GM12878 (cell line): ENCODE data around the gene KRT32. TPM values are rescaled to one million over a fixed set of nuclear protein-coding genes. Genes with fewer than 3 reads are reported as not detected.

ENCODE experiments used
- ATAC-seq: fragments of 200-7000 bp; cut with Tn5 transposase; 3 replicates; pipeline ENCODE4 v1.9.1; 2020; ENCODE audit warnings: mild to moderate bottlenecking, moderate library complexity
- BruUV-seq: library from RNA; stranded (reverse); fragments of 400-500 nt; replicated peaks from 2 replicates; lab custom pipeline; 2021; lab: Mats Ljungman, UMichigan
- CTCF ChIA-PET: fragments of 300-600 bp; sonication (Branson Sonifier 250); formaldehyde crosslinking; extraction: SDS; loops from one replicate; lab custom pipeline; 2021; ENCODE audit warnings: inconsistent platforms; lab: Yijun Ruan, JAX
- POLR2A ChIA-PET: fragments of 350-600 bp; formaldehyde crosslinking; extraction: SDS; loops from one replicate; lab custom pipeline; 2021; ENCODE audit warnings: inconsistent platforms; lab: Charles Lee
- RAD21 ChIA-PET: fragments of 300-600 bp; sonication (Branson Sonifier 250); formaldehyde crosslinking; loops from one replicate; lab custom pipeline; 2023; ENCODE audit warnings: antibody characterized with exemption; ENCODE audit not compliant: unreplicated experiment; lab: Charles Lee
- SMC1A ChIA-PET: fragments of 300-600 bp; sonication (Branson Sonifier 250); formaldehyde crosslinking; loops from one replicate; lab custom pipeline; 2023; ENCODE audit not compliant: unreplicated experiment, uncharacterized antibody; lab: Charles Lee
- DNase-seq: peaks from one replicate; pipeline ENCODE4 v3.0.0-alpha.2; 2011; ENCODE audit warnings: low read depth, low spot score
- FAIRE-seq: peaks from 3 replicates; lab custom pipeline; 2011; peaks lifted over from hg19 to GRCh38; lab: Jason Lieb, UNC
- H2AFZ ChIP-seq: 2 replicates; pipeline ENCODE4 v1.6.0; 2011; ENCODE audit warnings: low read depth, low read length, control low read depth; ENCODE audit not compliant: control insufficient read depth
- H3K27ac ChIP-seq: 2 replicates; pipeline ENCODE4 v1.5.1; 2011; ENCODE audit warnings: control low read depth; ENCODE audit not compliant: control insufficient read depth, insufficient read depth
- H3K27me3 ChIP-seq, 2 experiments: replicated peaks in 1 of 2; 2 replicates each; pipeline versions ENCODE4 v1.6.0 to v1.6.1; 2011; ENCODE audit warnings: low read length in 1 of 2; ENCODE audit not compliant: control insufficient read depth in 2 of 2, insufficient read depth in 2 of 2
- H3K36me3 ChIP-seq, 2 experiments: 2 replicates each; pipeline ENCODE4 v1.5.1; 2011; ENCODE audit warnings: low read length in 1 of 2; ENCODE audit not compliant: control insufficient read depth in 2 of 2, insufficient read depth in 2 of 2
- H3K4me1 ChIP-seq: 2 replicates; pipeline ENCODE4 v1.6.1; 2011; ENCODE audit warnings: mild to moderate bottlenecking, low read length, moderate library complexity, mixed read lengths; ENCODE audit not compliant: control insufficient read depth, insufficient read depth
- H3K4me2 ChIP-seq: 2 replicates; pipeline ENCODE4 v1.6.0; 2011; ENCODE audit warnings: control low read depth; ENCODE audit not compliant: control insufficient read depth, insufficient read depth
- H3K4me3 ChIP-seq: fragments of 200-600 bp; sonication (generic); 2 replicates; pipeline ENCODE4 v1.5.1; 2016
- H3K79me2 ChIP-seq: 2 replicates; pipeline ENCODE4 v1.6.0; 2011; ENCODE audit warnings: low read length; ENCODE audit not compliant: control insufficient read depth, insufficient read depth
- H3K9ac ChIP-seq: 2 replicates; pipeline ENCODE4 v1.8.0; 2011; ENCODE audit warnings: low read length, control low read depth, mixed read lengths; ENCODE audit not compliant: control insufficient read depth, insufficient read depth
- H3K9me3 ChIP-seq: replicated peaks from 3 replicates; pipeline ENCODE4 v1.5.1; 2011; ENCODE audit warnings: mild to moderate bottlenecking, low read length; ENCODE audit not compliant: control insufficient read depth, insufficient read depth
- H4K20me1 ChIP-seq: 2 replicates; pipeline ENCODE4 v1.6.0; 2011; ENCODE audit not compliant: control insufficient read depth, insufficient read depth
- CHD2 ChIP-seq: IDR thresholded peaks from 2 replicates; pipeline ENCODE4 v1.6.1; 2011; ENCODE audit warnings: low read depth, low read length, improper control_type of control experiment, borderline replicate concordance
- CREM ChIP-seq: IDR thresholded peaks from 2 replicates; pipeline ENCODE4 v1.6.1; 2014; ENCODE audit warnings: antibody characterized with exemption, low read depth
- KAT2A ChIP-seq: conservative IDR thresholded peaks from 2 replicates; pipeline ENCODE4 v1.6.1; 2011; ENCODE audit warnings: low read depth, low read length; ENCODE audit not compliant: control insufficient read depth
- MYC ChIP-seq: IDR thresholded peaks from 2 replicates; pipeline ENCODE4 v1.6.1; 2011; ENCODE audit warnings: mild to moderate bottlenecking, low read length, moderate library complexity, inconsistent platforms; ENCODE audit not compliant: insufficient read depth, insufficient replicate concordance, insufficient read length, severe bottlenecking
- NFIC ChIP-seq: IDR thresholded peaks from 2 replicates; pipeline ENCODE4 v1.6.1; 2012; ENCODE audit warnings: low read depth, mild to moderate bottlenecking, inconsistent platforms, low read length, moderate library complexity
- NR2F1 ChIP-seq: fragments of 450-650 bp; conservative IDR thresholded peaks from 2 replicates; pipeline ENCODE4 v1.6.1; 2017; ENCODE audit warnings: mild to moderate bottlenecking
- PAX8 ChIP-seq: fragments of 450-650 bp; IDR thresholded peaks from 2 replicates; pipeline ENCODE4 v1.6.1; 2017; ENCODE audit warnings: mild to moderate bottlenecking, moderate library complexity
- RUNX3 ChIP-seq: IDR thresholded peaks from 2 replicates; pipeline ENCODE4 v1.6.1; 2012; ENCODE audit warnings: low read length, inconsistent platforms
- SREBF2 ChIP-seq: IDR thresholded peaks from 2 replicates; pipeline ENCODE4 v1.6.1; 2012; ENCODE audit warnings: mild to moderate bottlenecking, low read length
- WGBS: methylation state at CpG from one replicate; pipeline ENCODE4 v1.1.6; 2016; ENCODE audit warnings: low lambda C conversion rate; ENCODE audit not compliant: insufficient replicate concordance, insufficient coverage; ENCODE audit errors: missing lambda C conversion rate; 5-methylcytosine and 5-hydroxymethylcytosine counted together
- in situ Hi-C: fragments of 300-500 bp; cut with MboI; formaldehyde crosslinking; loops from 9 replicates; pipeline ENCODE4 v1.14.3; 2018; ENCODE audit warnings: mixed read lengths
- intact Hi-C: fragments of 100-400 bp; cut with micrococcal nuclease; formaldehyde crosslinking; loops from one replicate; pipeline ENCODE4 v1.14.2; 2022; ENCODE audit not compliant: unreplicated experiment
- polyA plus RNA-seq, 11 experiments: library from polyadenylated mRNA; depleted of rRNA in 4 of 11; unstranded in 6 of 11; stranded (reverse) in 5 of 11; fragments of >200 nt; fragmentation: Nextera tagmentation in 4 of 11; fragmentation: Illumina TruSeq in 1 of 11; extraction: Ambion mirVana in 4 of 11; extraction: Trizol in 1 of 11; gene quantifications; 1 replicate in 1 of 11; 2 replicates in 10 of 11; pipeline versions ENCODE4 v1.2.1 to v1.2.3, GENCODE V29; 2011 to 2016; ENCODE audit warnings: inconsistent platforms in 2 of 11, missing spikeins in 2 of 11, low read depth in 1 of 11
- total RNA-seq, 4 experiments: library from RNA; depleted of rRNA in 3 of 4; stranded (reverse); fragments of >200 nt in 3 of 4; fragmentation: Illumina TruSeq in 1 of 4; extraction: Trizol in 1 of 4; gene quantifications; 2 replicates each; pipeline versions ENCODE4 v1.2.1 to v1.2.3, GENCODE V29; 2013 to 2021
- TF ChIP-seq, protein P1 (sequence below): IDR thresholded peaks from 2 replicates; pipeline ENCODE4 v1.6.1; 2011; ENCODE audit warnings: borderline replicate concordance, low read depth, mild to moderate bottlenecking, moderate library complexity, low read length; ENCODE audit not compliant: insufficient read depth, poor library complexity, severe bottlenecking
- TF ChIP-seq, protein P2 (sequence below): fragments of 450-650 bp; IDR thresholded peaks from 2 replicates; pipeline ENCODE4 v1.6.1; 2018; ENCODE audit warnings: borderline replicate concordance, mild to moderate bottlenecking; ENCODE audit not compliant: partially characterized antibody

Gene KRT32
- total and polyA plus RNA-seq, 10 of the 15 experiments (the other 5 are each of a cell fraction or from before 2014, with no cell fraction given), result not detected

DNA sequence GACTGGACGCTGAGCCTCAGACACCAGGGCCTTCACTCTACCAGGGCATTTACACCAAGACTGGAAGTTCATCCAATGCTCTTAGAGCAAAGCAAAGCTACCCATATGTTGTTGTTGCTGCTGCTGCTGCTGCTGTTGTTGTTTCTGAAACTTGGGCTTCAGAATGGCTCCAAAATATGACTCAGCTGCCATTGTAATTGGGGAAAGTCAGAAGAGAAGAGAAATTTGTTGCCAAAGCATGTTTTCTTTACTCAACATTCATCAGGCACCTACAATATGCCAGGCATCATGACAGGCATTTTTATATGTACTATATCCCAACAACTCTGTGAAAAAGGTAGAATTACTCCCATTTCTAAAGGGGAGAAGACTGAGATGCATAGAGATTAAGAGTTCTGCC lies 11.9 kb downstream of the KRT32 start:
- WGBS, result 46% methylated on average over 1 of the region's 1 CpG
- Histone ChIP-seq H3K9ac (no peak overlapping the region), H3K79me2 (no peaks in the 10 kb centered on the region), H3K4me3 (no peak overlapping the region), H3K27me3 (no peaks in the 10 kb centered on the region; a peak in 1 of 4 replicates), H3K36me3 (no peaks in the 10 kb centered on the region), H3K27ac (no peak overlapping the region), H2AFZ (no peak overlapping the region), H3K4me1 (no peaks in the 10 kb centered on the region), H4K20me1 (no peaks in the 10 kb centered on the region; the same call in 1 of the 2 replicates), H3K4me2 (no peak overlapping the region), H3K9me3 (no peaks in the 10 kb centered on the region)
- intact Hi-C loops (no loop called here), in situ Hi-C loops (no loop called here)
- RAD21 ChIA-PET, result no interaction called here
- no peak for TF ChIP-seq KAT2A
- TF ChIP-seq, protein P1, sequence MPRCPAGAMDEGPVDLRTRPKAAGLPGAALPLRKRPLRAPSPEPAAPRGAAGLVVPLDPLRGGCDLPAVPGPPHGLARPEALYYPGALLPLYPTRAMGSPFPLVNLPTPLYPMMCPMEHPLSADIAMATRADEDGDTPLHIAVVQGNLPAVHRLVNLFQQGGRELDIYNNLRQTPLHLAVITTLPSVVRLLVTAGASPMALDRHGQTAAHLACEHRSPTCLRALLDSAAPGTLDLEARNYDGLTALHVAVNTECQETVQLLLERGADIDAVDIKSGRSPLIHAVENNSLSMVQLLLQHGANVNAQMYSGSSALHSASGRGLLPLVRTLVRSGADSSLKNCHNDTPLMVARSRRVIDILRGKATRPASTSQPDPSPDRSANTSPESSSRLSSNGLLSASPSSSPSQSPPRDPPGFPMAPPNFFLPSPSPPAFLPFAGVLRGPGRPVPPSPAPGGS, result no peak
- DNase-seq, result no peak
- CTCF ChIA-PET, result no interaction called here
- POLR2A ChIA-PET, result no interaction called here
- ATAC-seq, result no peak
- no TSS peak for BruUV-seq
- FAIRE-seq, result no peak
- SMC1A ChIA-PET, result no interaction called here

DNA sequence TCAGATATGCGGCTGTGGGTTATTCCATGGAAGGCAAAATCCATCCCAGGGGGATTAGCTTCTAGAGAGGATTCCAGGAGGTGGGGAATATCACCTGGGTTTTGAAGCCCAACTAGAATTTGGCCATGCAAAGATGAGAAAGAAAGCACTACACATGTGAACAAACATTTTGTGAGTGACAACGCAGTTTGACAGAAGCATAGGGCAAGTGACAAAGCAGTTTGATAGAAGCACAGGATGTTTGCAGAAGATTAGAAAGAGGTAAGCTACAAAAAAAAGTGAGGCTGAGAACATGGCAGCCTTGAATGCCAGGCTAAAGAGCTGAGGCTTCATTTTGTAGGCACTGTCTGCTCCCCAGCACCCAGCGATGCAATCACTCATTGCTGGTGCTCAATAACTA lies 14.1 kb downstream of the KRT32 start:
- no peak for ATAC-seq
- FAIRE-seq, result no peak

More for the DNA sequence above, 14.1 kb downstream of the KRT32 start:
- H3K9ac ChIP-seq, result no peak overlapping the region
- H3K4me2 ChIP-seq, result no peak overlapping the region
- ChIA-PET SMC1A (no interaction called here), RAD21 (no interaction called here), POLR2A (no interaction called here), CTCF (interaction anchor here (2.1 kb wide), 1 partner anchor 96 kb away, joined by 5 read pairs; no protein-coding TSS in a partner anchor)
- H4K20me1 ChIP-seq, result no peaks in the 10 kb centered on the region; the same call in 1 of the 2 replicates
- no peak overlapping the region for H2AFZ ChIP-seq
- H3K9me3 ChIP-seq, result no peaks in the 10 kb centered on the region
- H3K4me1 ChIP-seq, result no peaks in the 10 kb centered on the region
- H3K79me2 ChIP-seq, result no peaks in the 10 kb centered on the region
- no TSS peak for BruUV-seq
- no peak overlapping the region for H3K4me3 ChIP-seq
- intact Hi-C loops, result no loop called here
- 31% methylated on average over 3 of the region's 3 CpGs for WGBS
- H3K27ac ChIP-seq, result no peak overlapping the region
- H3K36me3 ChIP-seq, result no peaks in the 10 kb centered on the region
- DNase-seq, result no peak
- in situ Hi-C loops, result no loop called here
- TF ChIP-seq NR2F1 (no peak), NFIC (no peak), CHD2 (no peak), PAX8 (no peak), RUNX3 (no peak), CREM (no peak), SREBF2 (no peak), MYC (no peak)
- TF ChIP-seq, protein P2, sequence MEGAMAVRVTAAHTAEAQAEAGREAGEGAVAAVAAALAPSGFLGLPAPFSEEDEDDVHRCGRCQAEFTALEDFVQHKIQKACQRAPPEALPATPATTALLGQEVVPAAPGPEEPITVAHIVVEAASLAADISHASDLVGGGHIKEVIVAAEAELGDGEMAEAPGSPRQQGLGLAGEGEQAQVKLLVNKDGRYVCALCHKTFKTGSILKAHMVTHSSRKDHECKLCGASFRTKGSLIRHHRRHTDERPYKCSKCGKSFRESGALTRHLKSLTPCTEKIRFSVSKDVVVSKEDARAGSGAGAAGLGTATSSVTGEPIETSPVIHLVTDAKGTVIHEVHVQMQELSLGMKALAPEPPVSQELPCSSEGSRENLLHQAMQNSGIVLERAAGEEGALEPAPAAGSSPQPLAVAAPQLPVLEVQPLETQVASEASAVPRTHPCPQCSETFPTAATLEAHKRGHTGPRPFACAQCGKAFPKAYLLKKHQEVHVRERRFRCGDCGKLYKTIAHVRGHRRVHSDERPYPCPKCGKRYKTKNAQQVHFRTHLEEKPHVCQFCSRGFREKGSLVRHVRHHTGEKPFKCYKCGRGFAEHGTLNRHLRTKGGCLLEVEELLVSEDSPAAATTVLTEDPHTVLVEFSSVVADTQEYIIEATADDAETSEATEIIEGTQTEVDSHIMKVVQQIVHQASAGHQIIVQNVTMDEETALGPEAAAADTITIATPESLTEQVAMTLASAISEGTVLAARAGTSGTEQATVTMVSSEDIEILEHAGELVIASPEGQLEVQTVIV, result no peak
- H3K27me3 ChIP-seq, result peaks cover 0 to 1% of the 10 kb centered on the region in 2 experiments; a peak in 1 of 4 replicates
